Neutrophil (primary cell): ENCODE measurements around the gene RAPGEF2.

Experiments
- H3K27ac ChIP-seq: fragments of 200-600 bp; sonication (generic); 2 replicates; pipeline ENCODE4 v1.5.1; 2016; ENCODE audit warnings: mild to moderate bottlenecking, moderate library complexity
- H3K27me3 ChIP-seq: fragments of 200-600 bp; sonication (generic); 2 replicates; pipeline ENCODE4 v1.6.0; 2016; ENCODE audit warnings: mild to moderate bottlenecking
- H3K36me3 ChIP-seq: fragments of 200-600 bp; sonication (generic); 2 replicates; pipeline ENCODE4 v1.5.1; 2017
- H3K4me1 ChIP-seq, 2 experiments: fragments of 200-600 bp in 1 of 2; sonication (generic) in 1 of 2; 1 replicate in 1 of 2; 2 replicates in 1 of 2; pipeline versions ENCODE4 v1.5.1 to v1.6.1; 2013 to 2016; ENCODE audit warnings: low read depth in 1 of 2, low read length in 1 of 2, mild to moderate bottlenecking in 1 of 2, moderate library complexity in 1 of 2; ENCODE audit not compliant: control insufficient read depth in 1 of 2, insufficient read depth in 1 of 2
- H3K4me3 ChIP-seq, 2 experiments: fragments of 200-600 bp in 1 of 2; sonication (generic) in 1 of 2; 1 replicate in 1 of 2; 2 replicates in 1 of 2; pipeline ENCODE4 v1.5.1; 2013 to 2016; ENCODE audit warnings: low read depth in 1 of 2, low read length in 1 of 2, mild to moderate bottlenecking in 1 of 2, moderate library complexity in 1 of 2
- H3K9me3 ChIP-seq: fragments of 200-600 bp; sonication (generic); 2 replicates; pipeline ENCODE4 v1.5.1; 2016
- TF ChIP-seq, protein P1 (sequence below): fragments of 200-600 bp; sonication (generic); IDR thresholded peaks from 2 replicates; pipeline ENCODE4 v1.5.1; 2016; ENCODE audit warnings: antibody characterized with exemption

RAPGEF2 gene

GRCh38 chr4:159150396-159150795 is 47.5 kb downstream of the RAPGEF2 start:
- no peak overlapping the region for H3K4me3 ChIP-seq
- H3K27ac ChIP-seq = no peak overlapping the region
- no peaks in the 10 kb centered on the region for H3K27me3 ChIP-seq
- H3K4me1 ChIP-seq = no peaks in the 10 kb centered on the region
- TF ChIP-seq, protein P1, sequence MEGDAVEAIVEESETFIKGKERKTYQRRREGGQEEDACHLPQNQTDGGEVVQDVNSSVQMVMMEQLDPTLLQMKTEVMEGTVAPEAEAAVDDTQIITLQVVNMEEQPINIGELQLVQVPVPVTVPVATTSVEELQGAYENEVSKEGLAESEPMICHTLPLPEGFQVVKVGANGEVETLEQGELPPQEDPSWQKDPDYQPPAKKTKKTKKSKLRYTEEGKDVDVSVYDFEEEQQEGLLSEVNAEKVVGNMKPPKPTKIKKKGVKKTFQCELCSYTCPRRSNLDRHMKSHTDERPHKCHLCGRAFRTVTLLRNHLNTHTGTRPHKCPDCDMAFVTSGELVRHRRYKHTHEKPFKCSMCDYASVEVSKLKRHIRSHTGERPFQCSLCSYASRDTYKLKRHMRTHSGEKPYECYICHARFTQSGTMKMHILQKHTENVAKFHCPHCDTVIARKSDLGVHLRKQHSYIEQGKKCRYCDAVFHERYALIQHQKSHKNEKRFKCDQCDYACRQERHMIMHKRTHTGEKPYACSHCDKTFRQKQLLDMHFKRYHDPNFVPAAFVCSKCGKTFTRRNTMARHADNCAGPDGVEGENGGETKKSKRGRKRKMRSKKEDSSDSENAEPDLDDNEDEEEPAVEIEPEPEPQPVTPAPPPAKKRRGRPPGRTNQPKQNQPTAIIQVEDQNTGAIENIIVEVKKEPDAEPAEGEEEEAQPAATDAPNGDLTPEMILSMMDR = no peak
- no peaks in the 10 kb centered on the region for H3K36me3 ChIP-seq
- no peaks in the 10 kb centered on the region for H3K9me3 ChIP-seq

GRCh38 chr4:159150821-159151390 is 48.0 kb downstream of the RAPGEF2 start:
- Histone ChIP-seq H3K36me3 (no peaks in the 10 kb centered on the region), H3K27ac (no peak overlapping the region), H3K27me3 (no peaks in the 10 kb centered on the region), H3K4me1 (no peaks in the 10 kb centered on the region), H3K4me3 (no peak overlapping the region), H3K9me3 (no peaks in the 10 kb centered on the region)
- TF ChIP-seq, protein P1 = no peak

DNA sequence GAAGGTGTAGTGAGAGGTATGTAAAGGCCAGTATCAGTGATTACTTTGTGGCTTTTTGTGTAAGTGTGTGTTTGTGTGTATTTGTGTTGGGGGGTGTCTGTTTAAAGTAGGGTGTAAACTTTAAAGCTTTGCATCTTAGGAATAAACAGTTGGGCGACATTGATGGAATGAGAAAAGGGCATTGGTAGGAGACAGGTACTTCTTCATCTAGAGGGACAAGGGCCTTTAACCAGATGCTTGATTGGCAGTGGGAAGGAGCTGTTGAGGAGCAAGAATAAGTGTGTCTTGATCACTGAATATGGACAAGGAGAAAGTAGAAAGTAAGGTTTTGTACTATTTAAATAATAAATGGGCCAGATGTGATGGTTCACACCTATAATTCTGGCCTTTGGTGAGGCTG is 48.8 kb downstream of the RAPGEF2 start:
- H3K27ac ChIP-seq = no peak overlapping the region
- no peaks in the 10 kb centered on the region for H3K9me3 ChIP-seq
- H3K4me1 ChIP-seq = no peaks in the 10 kb centered on the region
- no peak overlapping the region for H3K4me3 ChIP-seq
- TF ChIP-seq, protein P1 = no peak
- H3K36me3 ChIP-seq = no peaks in the 10 kb centered on the region
- H3K27me3 ChIP-seq = no peaks in the 10 kb centered on the region

DNA sequence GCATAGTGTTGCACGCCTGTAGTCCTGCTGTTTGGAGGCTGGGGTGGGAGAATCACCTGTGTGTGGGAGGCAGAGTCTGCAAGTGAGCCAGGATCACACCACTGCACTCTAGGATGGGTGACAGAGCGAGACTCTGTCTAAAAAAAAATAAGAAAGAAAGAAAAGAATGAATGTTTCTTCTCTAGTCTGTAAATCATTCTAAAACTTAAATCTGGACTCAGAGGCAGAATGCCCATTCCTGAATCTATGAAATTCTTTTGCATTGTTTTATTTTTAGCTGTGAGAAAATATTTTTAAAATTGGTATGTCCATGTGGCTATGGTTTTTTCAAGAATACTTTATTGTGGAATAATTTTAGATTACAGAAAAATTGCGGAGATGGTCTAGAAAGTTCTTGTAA is 49.3 kb downstream of the RAPGEF2 start:
- no peak overlapping the region for H3K27ac ChIP-seq
- TF ChIP-seq, protein P1 = no peak

DNA sequence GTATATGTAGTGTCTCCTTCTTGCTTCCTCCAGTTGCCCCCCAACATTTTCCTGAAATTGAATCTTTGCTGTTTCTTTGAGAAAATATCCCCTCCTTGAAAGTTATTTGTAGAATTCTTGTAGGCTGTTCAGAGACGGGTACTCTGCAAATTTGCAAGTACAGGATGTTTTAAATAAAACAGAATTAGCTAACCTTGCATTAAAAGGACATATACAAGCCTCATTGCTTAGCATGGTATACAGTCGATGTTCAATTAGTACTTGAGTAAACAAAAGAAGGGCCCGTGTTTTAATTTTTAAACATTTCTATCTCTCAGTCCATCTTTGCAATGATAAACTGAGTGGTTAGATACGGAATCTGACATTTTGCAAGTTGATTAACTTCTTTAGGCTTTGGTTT is 50.8 kb downstream of the RAPGEF2 start:
- Histone ChIP-seq H3K27ac (no peak overlapping the region), H3K9me3 (no peaks in the 10 kb centered on the region), H3K36me3 (no peaks in the 10 kb centered on the region), H3K4me1 (no peaks in the 10 kb centered on the region), H3K27me3 (no peaks in the 10 kb centered on the region), H3K4me3 (no peak overlapping the region)
- TF ChIP-seq, protein P1 = no peak

More for the DNA sequence above, 49.3 kb downstream of the RAPGEF2 start:
- H3K4me1 ChIP-seq = no peaks in the 10 kb centered on the region
- H3K9me3 ChIP-seq = no peaks in the 10 kb centered on the region
- no peak overlapping the region for H3K4me3 ChIP-seq
- H3K27me3 ChIP-seq = no peaks in the 10 kb centered on the region
- no peaks in the 10 kb centered on the region for H3K36me3 ChIP-seq

DNA sequence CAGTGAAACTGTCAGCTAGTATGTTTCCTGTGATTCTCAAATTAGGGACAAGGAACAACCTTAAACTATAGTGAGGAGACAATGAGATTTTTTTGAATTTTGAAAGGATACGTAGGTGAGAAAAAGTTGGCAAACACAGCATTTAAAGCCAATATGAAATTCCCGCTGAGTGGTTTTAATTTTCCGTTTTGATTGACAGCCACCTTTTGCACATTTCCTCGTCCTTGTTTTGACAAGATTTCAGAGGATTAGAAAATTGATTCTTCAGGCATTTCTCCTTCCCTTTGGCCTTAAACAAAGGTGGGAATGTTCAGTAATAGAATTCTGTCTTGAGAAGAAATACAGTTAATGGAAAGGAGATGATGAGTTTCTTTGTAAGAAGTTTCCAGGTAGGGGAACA is 52.2 kb downstream of the RAPGEF2 start:
- Histone ChIP-seq H3K27ac (no peak overlapping the region), H3K36me3 (no peaks in the 10 kb centered on the region), H3K4me1 (no peaks in the 10 kb centered on the region), H3K4me3 (no peak overlapping the region), H3K27me3 (no peaks in the 10 kb centered on the region), H3K9me3 (no peaks in the 10 kb centered on the region)
- TF ChIP-seq, protein P1 = no peak
